ENCODE data around the gene SRP14. TPM values are rescaled to one million over a fixed set of nuclear protein-coding genes. Genes with fewer than 3 reads are reported as not detected.

The SRP14 gene
- total RNA-seq, 4 donors from 2014 or later = 237 to 371 (median 275) TPM

- TF ChIP-seq, protein P1, sequence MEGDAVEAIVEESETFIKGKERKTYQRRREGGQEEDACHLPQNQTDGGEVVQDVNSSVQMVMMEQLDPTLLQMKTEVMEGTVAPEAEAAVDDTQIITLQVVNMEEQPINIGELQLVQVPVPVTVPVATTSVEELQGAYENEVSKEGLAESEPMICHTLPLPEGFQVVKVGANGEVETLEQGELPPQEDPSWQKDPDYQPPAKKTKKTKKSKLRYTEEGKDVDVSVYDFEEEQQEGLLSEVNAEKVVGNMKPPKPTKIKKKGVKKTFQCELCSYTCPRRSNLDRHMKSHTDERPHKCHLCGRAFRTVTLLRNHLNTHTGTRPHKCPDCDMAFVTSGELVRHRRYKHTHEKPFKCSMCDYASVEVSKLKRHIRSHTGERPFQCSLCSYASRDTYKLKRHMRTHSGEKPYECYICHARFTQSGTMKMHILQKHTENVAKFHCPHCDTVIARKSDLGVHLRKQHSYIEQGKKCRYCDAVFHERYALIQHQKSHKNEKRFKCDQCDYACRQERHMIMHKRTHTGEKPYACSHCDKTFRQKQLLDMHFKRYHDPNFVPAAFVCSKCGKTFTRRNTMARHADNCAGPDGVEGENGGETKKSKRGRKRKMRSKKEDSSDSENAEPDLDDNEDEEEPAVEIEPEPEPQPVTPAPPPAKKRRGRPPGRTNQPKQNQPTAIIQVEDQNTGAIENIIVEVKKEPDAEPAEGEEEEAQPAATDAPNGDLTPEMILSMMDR (IDR thresholded peaks at IDR 0.05; ENCODE audit: low read depth) = no peak
Measured at GRCh38 chr15:40054855-40055575, 16.0 kb upstream of the SRP14 start.

GRCh38 chr15:40054605-40054854, 15.5 kb upstream of the SRP14 start:
- TF ChIP-seq, protein P1 (IDR thresholded peaks at IDR 0.05; ENCODE audit: low read depth) = no peak

DNA sequence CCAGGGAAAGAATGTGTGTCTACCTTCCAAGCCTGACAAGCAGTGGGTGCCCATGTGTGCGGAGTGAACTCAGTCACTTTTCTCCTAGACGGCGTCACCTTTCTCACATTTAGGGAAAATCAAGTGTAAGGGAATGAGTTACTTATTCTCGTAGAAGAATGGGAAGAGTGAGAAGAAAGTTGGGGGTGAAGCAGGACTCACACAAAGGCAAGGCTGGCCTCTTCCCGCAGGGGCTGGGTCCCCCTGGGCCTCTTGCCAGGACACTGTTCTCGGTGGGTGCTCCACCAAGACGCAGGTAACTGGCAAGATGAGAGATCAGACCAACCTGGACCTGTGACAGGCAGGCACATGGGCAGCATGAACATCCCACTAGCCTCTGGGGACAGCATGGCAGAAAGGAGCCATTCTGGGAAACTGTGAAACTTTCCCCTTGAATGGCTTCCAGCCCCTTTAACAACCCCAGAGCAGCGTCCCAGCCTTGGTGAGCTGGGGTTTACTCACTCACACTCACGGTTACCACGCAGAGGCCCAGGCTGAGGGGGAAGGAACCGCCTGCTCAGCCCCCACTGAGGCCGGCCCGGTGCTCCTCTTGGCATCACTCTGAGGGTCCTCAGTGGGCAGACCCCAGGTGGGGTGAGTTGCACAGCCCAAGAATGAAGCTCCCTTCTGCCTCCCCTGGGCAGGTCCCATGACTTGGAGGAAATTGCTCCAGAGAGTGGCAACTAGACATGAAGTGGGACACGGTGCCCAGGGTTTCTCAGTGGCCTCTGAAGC, 15.0 kb upstream of the SRP14 start:
- TF ChIP-seq, protein P1 (IDR thresholded peaks at IDR 0.05; ENCODE audit: low read depth) = no peak

DNA sequence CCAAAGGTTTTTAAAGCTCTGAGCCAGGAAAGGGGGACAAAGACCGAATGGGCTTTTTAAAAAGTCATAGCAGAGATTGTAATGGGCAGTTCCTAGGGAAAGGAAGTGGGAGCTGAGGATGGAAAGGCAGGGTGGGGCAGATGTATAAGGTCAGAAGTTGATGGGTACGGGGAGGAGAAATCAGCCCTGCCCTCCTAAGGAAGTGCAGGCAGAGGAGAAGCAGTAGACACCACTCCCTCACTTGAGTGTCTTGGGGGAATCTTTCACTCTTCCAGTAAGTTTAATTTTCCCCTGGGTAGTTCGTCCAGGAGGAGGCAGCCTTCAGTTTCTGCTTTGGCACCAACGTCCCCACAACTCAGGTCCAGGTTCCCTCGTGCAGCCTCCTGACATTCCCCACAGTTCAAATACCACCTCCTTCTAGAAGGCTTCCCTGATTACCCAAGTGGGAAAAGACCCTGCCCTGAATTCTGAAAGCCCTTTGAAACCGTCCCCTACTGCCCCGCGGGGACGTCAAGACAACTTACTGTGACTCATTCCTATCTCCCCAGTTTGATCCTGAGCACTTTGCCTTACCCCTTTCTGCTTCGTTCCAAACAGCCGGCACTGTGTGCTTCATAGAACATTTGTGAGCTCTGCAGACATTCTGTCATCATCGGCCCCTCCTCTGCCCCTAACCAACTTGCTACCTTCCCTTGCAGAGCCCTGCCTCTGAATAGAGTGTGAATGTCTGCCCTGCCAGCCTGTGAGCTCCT, 14.3 kb upstream of the SRP14 start:
- TF ChIP-seq, protein P1 (IDR thresholded peaks at IDR 0.05; ENCODE audit: low read depth) = no peak

- TF ChIP-seq, protein P1 (IDR thresholded peaks at IDR 0.05; ENCODE audit: low read depth) = no peak
Measured at GRCh38 chr15:40052604-40053003, 13.6 kb upstream of the SRP14 start.

DNA sequence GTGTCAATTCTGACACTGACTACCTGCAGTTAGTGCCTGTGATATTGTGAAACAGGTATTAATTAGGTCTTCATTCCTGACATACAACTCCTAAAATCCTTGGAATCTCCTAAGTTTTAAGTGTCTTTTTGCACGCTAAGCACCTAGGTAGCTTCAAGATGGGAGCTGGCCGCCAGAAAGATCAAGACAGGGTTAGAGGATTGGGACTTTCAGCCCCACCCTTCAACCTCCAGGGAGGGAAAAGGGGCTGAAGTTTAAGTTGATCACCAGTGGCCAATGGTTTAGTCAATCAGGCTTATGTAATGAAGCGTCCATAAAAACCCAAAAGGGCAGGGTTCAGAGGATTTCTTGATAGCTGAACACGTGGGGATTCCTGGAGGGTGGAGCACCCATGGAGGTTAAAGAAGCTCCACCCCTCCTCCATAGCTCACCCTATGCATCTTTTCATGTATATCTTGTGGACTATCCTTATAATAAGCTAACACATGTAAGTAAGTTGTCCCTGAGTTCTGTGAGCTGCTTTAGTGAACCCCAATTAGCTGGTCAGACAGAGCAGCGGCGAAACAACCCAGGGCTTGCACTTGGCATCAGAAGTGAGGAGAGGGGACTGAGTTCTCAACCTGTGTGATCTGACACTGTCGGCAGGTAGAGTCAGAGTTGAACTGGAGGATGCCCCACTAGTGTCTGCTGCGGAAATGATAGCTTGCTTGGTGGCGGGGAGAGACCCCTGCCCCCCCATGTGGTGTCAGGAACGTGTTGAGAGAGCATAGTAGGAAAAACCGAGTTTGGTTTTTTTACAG, 12.8 kb upstream of the SRP14 start:
- TF ChIP-seq, protein P1 (IDR thresholded peaks at IDR 0.05; ENCODE audit: low read depth) = no peak

Data from subcutaneous adipose tissue (tissue), 4 donors.